ENCODE measurements around the gene MICU1. TPM values are rescaled to one million over a fixed set of nuclear protein-coding genes. Genes with fewer than 3 reads are reported as not detected.
"Not testable (repeated sequence)": the region's sequence is repeated elsewhere in the genome, so short reads cannot be mapped to it uniquely, and the experiment has no call there.

MICU1 gene
- total RNA-seq, 4 donors from 2014 or later = 24.4 to 195 (median 66.9) TPM

GRCh38 chr10:72552857-72553256 lies 73.0 kb downstream of the MICU1 start:
- Histone ChIP-seq H3K27ac (no peak overlapping the region), H3K27me3 (no peaks in the 10 kb centered on the region), H3K36me3 (no peaks in the 10 kb centered on the region), H3K4me1 (no peaks in the 10 kb centered on the region), H3K9me3 (no peaks in the 10 kb centered on the region), H3K4me3 (no peak overlapping the region)
- intact Hi-C loops (cut with DNase I; ENCODE audit: low total_unique reads) = no loop called here
- DNase-seq = no peak
- TF ChIP-seq, protein P1, sequence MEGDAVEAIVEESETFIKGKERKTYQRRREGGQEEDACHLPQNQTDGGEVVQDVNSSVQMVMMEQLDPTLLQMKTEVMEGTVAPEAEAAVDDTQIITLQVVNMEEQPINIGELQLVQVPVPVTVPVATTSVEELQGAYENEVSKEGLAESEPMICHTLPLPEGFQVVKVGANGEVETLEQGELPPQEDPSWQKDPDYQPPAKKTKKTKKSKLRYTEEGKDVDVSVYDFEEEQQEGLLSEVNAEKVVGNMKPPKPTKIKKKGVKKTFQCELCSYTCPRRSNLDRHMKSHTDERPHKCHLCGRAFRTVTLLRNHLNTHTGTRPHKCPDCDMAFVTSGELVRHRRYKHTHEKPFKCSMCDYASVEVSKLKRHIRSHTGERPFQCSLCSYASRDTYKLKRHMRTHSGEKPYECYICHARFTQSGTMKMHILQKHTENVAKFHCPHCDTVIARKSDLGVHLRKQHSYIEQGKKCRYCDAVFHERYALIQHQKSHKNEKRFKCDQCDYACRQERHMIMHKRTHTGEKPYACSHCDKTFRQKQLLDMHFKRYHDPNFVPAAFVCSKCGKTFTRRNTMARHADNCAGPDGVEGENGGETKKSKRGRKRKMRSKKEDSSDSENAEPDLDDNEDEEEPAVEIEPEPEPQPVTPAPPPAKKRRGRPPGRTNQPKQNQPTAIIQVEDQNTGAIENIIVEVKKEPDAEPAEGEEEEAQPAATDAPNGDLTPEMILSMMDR (IDR thresholded peaks at IDR 0.05) = no peak
- no peak for TF ChIP-seq POLR2A (IDR thresholded peaks at IDR 0.05)

DNA sequence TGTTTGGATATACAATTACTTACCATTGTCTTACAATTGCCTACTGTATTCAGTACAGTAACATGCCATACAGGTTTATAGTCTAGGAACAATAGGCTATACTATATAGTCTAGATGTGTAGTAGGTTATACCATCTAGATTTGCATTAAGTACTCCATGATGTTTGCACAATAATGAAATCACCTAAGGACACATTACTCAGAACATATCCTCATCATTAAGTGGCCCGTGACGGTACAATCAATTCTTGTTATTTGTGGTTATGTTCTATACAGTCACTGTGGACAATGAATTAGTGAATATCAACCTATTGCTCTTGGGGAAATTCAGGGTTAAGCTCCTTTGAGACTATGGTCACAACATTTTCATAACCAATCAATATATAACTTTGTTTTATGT lies 75.6 kb downstream of the MICU1 start:
- intact Hi-C loops (cut with DNase I; ENCODE audit: low total_unique reads) = no loop called here
- Histone ChIP-seq H3K4me1 (peaks cover 0 to 5% of the 10 kb centered on the region in 2 donors), H3K36me3 (no peaks in the 10 kb centered on the region), H3K4me3 (no peak overlapping the region), H3K27ac (no peak overlapping the region), H3K9me3 (no peaks in the 10 kb centered on the region), H3K27me3 (no peaks in the 10 kb centered on the region)
- TF ChIP-seq, protein P1 (IDR thresholded peaks at IDR 0.05) = no peak
- TF ChIP-seq POLR2A (IDR thresholded peaks at IDR 0.05) = no peak
- DNase-seq = no peak

GRCh38 chr10:72545546-72545945 lies 80.3 kb downstream of the MICU1 start:
- Histone ChIP-seq H3K27ac (peak overlapping the region; percentile 25 to 48), H3K27me3 (no peaks in the 10 kb centered on the region), H3K4me1 (peaks cover 0 to 11% of the 10 kb centered on the region in 2 donors), H3K36me3 (no peaks in the 10 kb centered on the region), H3K9me3 (no peaks in the 10 kb centered on the region), H3K4me3 (no peak overlapping the region)
- DNase-seq = no peak
- TF ChIP-seq POLR2A (IDR thresholded peaks at IDR 0.05) = no peak
- TF ChIP-seq, protein P1 (IDR thresholded peaks at IDR 0.05) = no peak
- intact Hi-C loops (cut with DNase I; ENCODE audit: low total_unique reads) = no loop called here

DNA sequence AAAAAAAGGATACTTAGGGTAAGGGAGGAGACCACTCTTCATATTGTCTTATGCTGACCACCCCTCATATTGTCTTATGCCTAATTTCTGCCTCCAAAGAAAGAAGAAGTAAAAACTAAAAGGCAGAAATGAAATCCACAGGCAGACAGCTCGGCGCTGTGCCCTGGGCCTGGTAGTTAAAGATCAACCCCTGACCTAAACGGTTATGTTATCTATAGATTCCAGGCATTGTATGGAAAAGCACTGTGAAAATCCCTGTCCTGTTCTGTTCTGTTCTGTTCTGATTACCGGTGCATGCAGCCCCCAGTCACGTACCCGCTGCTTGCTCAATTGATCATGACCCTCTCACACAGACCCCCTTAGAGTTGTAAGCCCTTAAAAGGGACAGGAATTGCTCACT lies 82.0 kb downstream of the MICU1 start:
- H3K4me3 ChIP-seq; H3K27me3 ChIP-seq; intact Hi-C loops (cut with DNase I; ENCODE audit: low total_unique reads); DNase-seq; H3K36me3 ChIP-seq; H3K9me3 ChIP-seq: not testable (repeated sequence)
- H3K27ac ChIP-seq = peak overlapping the region in 1 of 2 donors; percentile 48
- peaks cover 0 to 11% of the 10 kb centered on the region in 2 donors for H3K4me1 ChIP-seq

GRCh38 chr10:72542396-72542815 lies 83.5 kb downstream of the MICU1 start:
- no peaks in the 10 kb centered on the region for H3K36me3 ChIP-seq
- H3K27ac ChIP-seq = no peak overlapping the region
- peaks cover 0 to 11% of the 10 kb centered on the region in 2 donors for H3K4me1 ChIP-seq
- no peaks in the 10 kb centered on the region for H3K9me3 ChIP-seq
- DNase-seq = no peak
- H3K27me3 ChIP-seq = no peaks in the 10 kb centered on the region
- no peak for TF ChIP-seq POLR2A (IDR thresholded peaks at IDR 0.05)
- TF ChIP-seq, protein P1 (IDR thresholded peaks at IDR 0.05) = no peak
- H3K4me3 ChIP-seq = no peak overlapping the region
- intact Hi-C loops (cut with DNase I; ENCODE audit: low total_unique reads) = no loop called here

- H3K9me3 ChIP-seq = no peaks in the 10 kb centered on the region
- no peaks in the 10 kb centered on the region for H3K27me3 ChIP-seq
- H3K36me3 ChIP-seq = no peaks in the 10 kb centered on the region
- intact Hi-C loops (cut with DNase I; ENCODE audit: low total_unique reads) = no loop called here
- no peak overlapping the region for H3K27ac ChIP-seq
- peaks cover 0 to 11% of the 10 kb centered on the region in 2 donors for H3K4me1 ChIP-seq
- DNase-seq = no peak
- no peak for TF ChIP-seq POLR2A (IDR thresholded peaks at IDR 0.05)
- TF ChIP-seq, protein P1 (IDR thresholded peaks at IDR 0.05) = no peak
- no peak overlapping the region for H3K4me3 ChIP-seq
Measured at GRCh38 chr10:72541337-72541736, 84.5 kb downstream of the MICU1 start.
